Measurements from ENCODE around the gene DIAPH1.

The DIAPH1 gene

GRCh38 chr5:141494761-141495452, 123.9 kb downstream of the DIAPH1 start:
- DNase-seq: no peak
- H3K9me3 ChIP-seq (replicated peaks; ENCODE audit: insufficient read depth, low read length): no peaks in the 10 kb centered on the region
- H3K4me1 ChIP-seq (ENCODE audit: low read length): no peaks in the 10 kb centered on the region
- no peak for TF ChIP-seq EZH2 (optimal IDR thresholded peaks at IDR 0.05; ENCODE audit: low read depth, low read length)
- TF ChIP-seq EZH2phosphoT487 (IDR thresholded peaks at IDR 0.05; ENCODE audit: low read length): no peak
- TF ChIP-seq CTCF (IDR thresholded peaks at IDR 0.05; ENCODE audit: low read length): no peak
- no peak overlapping the region for H3K9ac ChIP-seq (ENCODE audit: low read length)
- H3K4me2 ChIP-seq (ENCODE audit: low read depth, low read length): no peak overlapping the region
- no peak overlapping the region for H2AFZ ChIP-seq (ENCODE audit: low read length)
- no peak overlapping the region for H3K4me3 ChIP-seq (ENCODE audit: low read length)
- H3K27me3 ChIP-seq (replicated peaks; ENCODE audit: insufficient read depth, low read length): peaks cover 4% of the 10 kb centered on the region
- H3K9me2 ChIP-seq (replicated peaks; ENCODE audit: insufficient read depth, low read length): no peaks in the 10 kb centered on the region
- no peaks in the 10 kb centered on the region for H3F3A ChIP-seq (ENCODE audit: insufficient read depth, low read length)
- no peaks in the 10 kb centered on the region for H3K36me3 ChIP-seq (replicated peaks; ENCODE audit: insufficient read depth, low read length)
- H3K27ac ChIP-seq (ENCODE audit: low read length): no peak overlapping the region
- H4K20me1 ChIP-seq (ENCODE audit: insufficient read depth, low read length): no peaks in the 10 kb centered on the region
- H3K79me2 ChIP-seq (ENCODE audit: low read length): no peaks in the 10 kb centered on the region

GRCh38 chr5:141493500-141494422, 125.0 kb downstream of the DIAPH1 start:
- H2AFZ ChIP-seq (ENCODE audit: low read length): no peak overlapping the region
- H3K4me3 ChIP-seq (ENCODE audit: low read length): no peak overlapping the region
- H3K36me3 ChIP-seq (replicated peaks; ENCODE audit: insufficient read depth, low read length): no peaks in the 10 kb centered on the region
- no peaks in the 10 kb centered on the region for H3K9me3 ChIP-seq (replicated peaks; ENCODE audit: insufficient read depth, low read length)
- no peaks in the 10 kb centered on the region for H4K20me1 ChIP-seq (ENCODE audit: insufficient read depth, low read length)
- no peak overlapping the region for H3K27ac ChIP-seq (ENCODE audit: low read length)
- no peaks in the 10 kb centered on the region for H3K79me2 ChIP-seq (ENCODE audit: low read length)
- TF ChIP-seq EZH2phosphoT487 (IDR thresholded peaks at IDR 0.05; ENCODE audit: low read length): no peak
- no peak for TF ChIP-seq CTCF (IDR thresholded peaks at IDR 0.05; ENCODE audit: low read length)
- no peak for TF ChIP-seq EZH2 (optimal IDR thresholded peaks at IDR 0.05; ENCODE audit: low read depth, low read length)
- peaks cover 4% of the 10 kb centered on the region for H3K27me3 ChIP-seq (replicated peaks; ENCODE audit: insufficient read depth, low read length)
- H3F3A ChIP-seq (ENCODE audit: insufficient read depth, low read length): no peaks in the 10 kb centered on the region
- no peaks in the 10 kb centered on the region for H3K9me2 ChIP-seq (replicated peaks; ENCODE audit: insufficient read depth, low read length)
- no peak for DNase-seq
- H3K9ac ChIP-seq (ENCODE audit: low read length): no peak overlapping the region
- H3K4me1 ChIP-seq (ENCODE audit: low read length): no peaks in the 10 kb centered on the region
- no peak overlapping the region for H3K4me2 ChIP-seq (ENCODE audit: low read depth, low read length)

GRCh38 chr5:141492168-141492885, 126.5 kb downstream of the DIAPH1 start:
- no peak for DNase-seq
- Histone ChIP-seq H3K9me2 (replicated peaks; ENCODE audit: insufficient read depth, low read length) (no peaks in the 10 kb centered on the region), H2AFZ (ENCODE audit: low read length) (no peak overlapping the region), H3K4me1 (ENCODE audit: low read length) (no peaks in the 10 kb centered on the region), H3K4me3 (ENCODE audit: low read length) (no peak overlapping the region), H3K9ac (ENCODE audit: low read length) (no peak overlapping the region), H3K36me3 (replicated peaks; ENCODE audit: insufficient read depth, low read length) (no peaks in the 10 kb centered on the region), H3K79me2 (ENCODE audit: low read length) (no peaks in the 10 kb centered on the region), H3K9me3 (replicated peaks; ENCODE audit: insufficient read depth, low read length) (no peaks in the 10 kb centered on the region), H3K27me3 (replicated peaks; ENCODE audit: insufficient read depth, low read length) (peaks cover 4% of the 10 kb centered on the region), H3K4me2 (ENCODE audit: low read depth, low read length) (no peak overlapping the region), H4K20me1 (ENCODE audit: insufficient read depth, low read length) (no peaks in the 10 kb centered on the region), H3F3A (ENCODE audit: insufficient read depth, low read length) (no peaks in the 10 kb centered on the region), H3K27ac (ENCODE audit: low read length) (no peak overlapping the region)
- TF ChIP-seq EZH2 (optimal IDR thresholded peaks at IDR 0.05; ENCODE audit: low read depth, low read length) (no peak), CTCF (IDR thresholded peaks at IDR 0.05; ENCODE audit: low read length) (no peak), EZH2phosphoT487 (IDR thresholded peaks at IDR 0.05; ENCODE audit: low read length) (no peak)
